Endothelial cell of umbilical vein (primary cell): Measurements from ENCODE around the gene TEF.

Experiments
- CTCF ChIP-seq, 2 donors: IDR thresholded peaks; 1 replicate in 1 of 2; 2 replicates in 1 of 2; pipeline ENCODE4 v1.5.1; 2011; ENCODE audit warnings: low read length in 2 of 2, mild to moderate bottlenecking in 2 of 2, moderate library complexity in 2 of 2, control low read depth in 1 of 2, inconsistent platforms in 1 of 2, low read depth in 1 of 2; ENCODE audit not compliant: insufficient read depth in 1 of 2; ENCODE audit errors: extremely low read depth in 1 of 2
- GATA2 ChIP-seq: IDR thresholded peaks from 2 replicates; pipeline ENCODE4 v1.7.0; 2011; ENCODE audit warnings: low read depth, mild to moderate bottlenecking, moderate library complexity, mixed read lengths, low read length; ENCODE audit not compliant: insufficient read length, insufficient read depth
- POLR2AphosphoS5 ChIP-seq: IDR thresholded peaks from 2 replicates; pipeline ENCODE4 v1.6.1; 2012; ENCODE audit warnings: low read depth, mild to moderate bottlenecking, control low read depth, low read length, moderate library complexity; ENCODE audit not compliant: insufficient read depth

GRCh38 chr22:41344189-41344788 is 37.5 kb upstream of the TEF start:
- TF ChIP-seq GATA2: no peak
- no peak for TF ChIP-seq POLR2AphosphoS5
- TF ChIP-seq CTCF (IDR thresholded peaks at IDR 0.05; ENCODE audit: extremely low read depth in 1 of 2, insufficient read depth in 1 of 2, low read depth in 1 of 2, low read length in 2 of 2): no peak
